NCI-H1417 treated with DMSO at 0.1 percent for 48 hours (cell line): ENCODE measurements around the gene L2HGDH.

Experiments used
- DNase-seq: peaks from one replicate; lab custom pipeline; 2025; lab: John Stamatoyannopoulos, UW

Gene L2HGDH

GRCh38 chr14:50228313-50228712 lies 83.7 kb downstream of the L2HGDH start:
- no peak for DNase-seq

- DNase-seq = no peak
These were observed 86.1 kb downstream of the L2HGDH start for GRCh38 chr14:50225974-50226297.

GRCh38 chr14:50225067-50225973 lies 86.7 kb downstream of the L2HGDH start:
- no peak for DNase-seq

- no peak for DNase-seq
These were observed 89.9 kb downstream of the L2HGDH start for GRCh38 chr14:50222055-50222613.

- DNase-seq = no peak
These were observed 93.5 kb downstream of the L2HGDH start for GRCh38 chr14:50218501-50218900.

- DNase-seq = no peak
These were observed 96.6 kb downstream of the L2HGDH start for GRCh38 chr14:50215416-50215815.

GRCh38 chr14:50213795-50214194 lies 98.2 kb downstream of the L2HGDH start:
- no peak for DNase-seq

GRCh38 chr14:50212726-50213125 lies 99.3 kb downstream of the L2HGDH start:
- no peak for DNase-seq

GRCh38 chr14:50210074-50210473 lies 102.0 kb downstream of the L2HGDH start:
- DNase-seq = no peak

- no peak for DNase-seq
These were observed 113.5 kb downstream of the L2HGDH start for GRCh38 chr14:50198499-50198898.

GRCh38 chr14:50191499-50191898 lies 120.5 kb downstream of the L2HGDH start:
- no peak for DNase-seq
